Raji (cell line): ENCODE measurements around the gene TNNC1.

Experiments
- POLR2A ChIP-seq: IDR thresholded peaks from 2 replicates; pipeline ENCODE4 v1.6.1; 2011; ENCODE audit warnings: low read depth, low read length, control low read depth; ENCODE audit not compliant: insufficient read depth

TNNC1 gene

GRCh38 chr3:52415800-52416199 lies 38.0 kb downstream of the TNNC1 start:
- no peak for TF ChIP-seq POLR2A

GRCh38 chr3:52408466-52408865 lies 45.4 kb downstream of the TNNC1 start:
- TF ChIP-seq POLR2A, result no peak

GRCh38 chr3:52407779-52408178 lies 46.1 kb downstream of the TNNC1 start:
- no peak for TF ChIP-seq POLR2A

DNA sequence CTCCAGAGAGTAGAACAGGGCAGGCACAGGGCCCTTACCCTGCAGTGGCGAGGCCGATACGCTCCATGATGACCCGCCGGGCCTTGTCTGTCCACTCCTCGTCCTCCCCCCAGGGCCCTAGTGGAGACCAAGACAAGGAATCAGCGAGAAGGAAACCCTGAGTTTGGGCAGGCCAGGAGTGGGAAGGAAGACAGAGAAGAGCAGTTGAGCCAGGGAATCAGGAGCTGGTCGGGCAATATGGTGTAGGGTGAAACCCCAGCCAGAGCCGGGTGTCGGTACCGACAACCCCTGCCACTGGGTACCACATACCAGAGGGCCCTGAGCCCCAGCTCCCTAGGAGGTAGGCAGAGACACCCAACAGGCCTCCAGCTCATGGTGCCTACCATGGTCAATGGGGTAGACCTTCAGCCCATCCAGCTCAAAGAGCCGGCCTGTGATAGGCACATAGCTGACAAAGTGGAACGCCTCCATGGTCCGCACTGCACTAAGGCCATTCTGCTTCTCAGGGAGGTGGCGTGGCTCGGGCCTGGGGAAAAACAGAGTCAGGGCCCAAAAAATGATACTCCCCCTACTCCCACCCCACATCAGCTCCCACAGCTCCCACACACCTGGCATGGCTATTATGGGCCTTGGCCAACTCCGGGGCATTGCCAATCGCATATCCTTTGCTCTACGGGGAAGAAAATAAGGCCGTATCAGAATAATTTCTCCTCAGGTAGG lies 46.9 kb downstream of the TNNC1 start:
- no peak for TF ChIP-seq POLR2A

DNA sequence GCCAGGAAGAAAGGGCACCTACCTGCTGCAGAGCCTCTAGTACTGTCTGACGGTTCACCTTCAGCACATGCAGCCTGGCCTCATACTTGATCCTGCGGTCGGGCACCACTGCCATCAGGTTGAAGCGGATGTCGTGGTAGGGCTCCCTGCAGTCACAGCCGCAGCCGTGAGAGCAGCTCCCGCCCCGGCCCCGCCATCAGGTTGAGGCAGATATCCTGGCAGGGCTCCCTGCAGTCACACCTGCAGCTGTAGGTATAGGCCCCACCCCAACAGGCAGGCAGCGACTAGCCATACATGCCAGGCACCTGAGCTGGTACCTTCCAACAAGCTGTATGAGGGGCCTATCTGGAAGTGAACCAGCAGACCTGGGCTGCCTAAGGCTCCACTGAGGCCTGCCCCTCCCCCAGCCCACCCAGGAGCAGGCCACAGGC lies 47.6 kb downstream of the TNNC1 start:
- TF ChIP-seq POLR2A, result no peak

GRCh38 chr3:52405601-52406110 lies 48.2 kb downstream of the TNNC1 start:
- TF ChIP-seq POLR2A, result no peak

DNA sequence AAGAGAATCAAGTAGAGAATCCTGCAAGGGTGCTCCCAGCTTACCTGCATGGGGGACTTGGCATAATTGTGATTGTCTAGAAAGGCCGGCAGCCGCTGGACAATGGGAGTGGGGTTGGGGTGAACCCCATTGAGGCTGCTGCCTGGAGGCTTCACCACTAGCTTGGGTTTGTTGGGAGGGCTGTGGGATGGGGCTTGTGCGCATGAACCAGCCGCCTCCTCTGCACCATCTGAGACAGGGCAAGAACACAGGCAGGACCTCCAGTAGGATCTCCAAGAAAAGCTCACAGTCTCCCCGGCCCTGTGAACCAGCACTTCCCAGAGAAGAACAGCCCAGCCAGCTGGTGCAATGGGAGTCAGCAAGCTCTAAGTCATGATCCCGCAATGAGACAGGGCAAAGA lies 48.8 kb downstream of the TNNC1 start:
- no peak for TF ChIP-seq POLR2A

- no peak for TF ChIP-seq POLR2A
Observed at GRCh38 chr3:52404391-52404790, 49.5 kb downstream of the TNNC1 start.

DNA sequence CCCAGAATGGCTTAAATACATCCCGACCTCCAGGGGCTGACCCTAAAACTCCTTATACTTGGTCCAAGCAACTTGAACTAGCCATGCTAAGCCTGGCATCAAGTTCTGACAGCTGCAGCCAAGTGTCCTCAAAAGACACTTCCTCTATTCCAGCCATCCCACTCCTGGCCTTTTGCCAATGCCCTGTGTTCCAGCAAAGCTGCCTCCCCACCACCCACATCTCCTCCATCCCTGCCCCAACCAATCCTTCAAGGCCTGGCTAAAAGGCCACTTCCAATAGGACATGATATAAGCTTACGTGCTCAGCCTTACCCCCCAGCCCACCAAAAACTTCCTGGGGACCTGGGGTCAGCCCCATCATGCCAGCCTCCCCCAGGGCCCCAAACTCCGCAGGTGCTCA lies 49.9 kb downstream of the TNNC1 start:
- TF ChIP-seq POLR2A, result no peak

DNA sequence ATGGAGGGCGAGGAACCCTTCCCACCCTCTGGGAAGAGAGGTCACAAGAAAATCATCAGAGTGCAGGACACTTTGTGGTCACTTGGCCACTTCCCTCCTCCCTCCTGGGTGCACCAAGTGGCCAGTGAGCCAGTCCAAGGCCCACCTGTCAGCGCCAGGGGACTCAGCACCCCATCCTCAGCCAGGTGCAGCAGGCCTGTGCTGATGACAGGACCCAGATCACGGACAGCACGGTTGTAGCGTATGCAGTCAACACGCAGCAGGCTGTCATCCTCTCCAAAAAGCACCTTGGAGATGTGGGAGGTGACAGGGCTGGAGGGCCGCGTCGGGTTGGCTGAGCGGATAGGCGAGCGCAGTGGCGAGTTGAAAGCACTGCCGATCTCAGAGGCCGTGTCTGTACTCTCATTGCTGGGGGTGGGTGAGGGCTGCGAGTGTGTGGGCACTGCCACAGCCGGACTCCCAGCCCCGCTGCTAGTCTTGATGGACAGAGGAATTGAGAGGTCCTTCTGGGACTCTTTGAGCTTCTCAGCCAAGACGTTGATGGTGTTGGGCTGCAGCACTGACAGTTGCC lies 50.5 kb downstream of the TNNC1 start:
- no peak for TF ChIP-seq POLR2A

DNA sequence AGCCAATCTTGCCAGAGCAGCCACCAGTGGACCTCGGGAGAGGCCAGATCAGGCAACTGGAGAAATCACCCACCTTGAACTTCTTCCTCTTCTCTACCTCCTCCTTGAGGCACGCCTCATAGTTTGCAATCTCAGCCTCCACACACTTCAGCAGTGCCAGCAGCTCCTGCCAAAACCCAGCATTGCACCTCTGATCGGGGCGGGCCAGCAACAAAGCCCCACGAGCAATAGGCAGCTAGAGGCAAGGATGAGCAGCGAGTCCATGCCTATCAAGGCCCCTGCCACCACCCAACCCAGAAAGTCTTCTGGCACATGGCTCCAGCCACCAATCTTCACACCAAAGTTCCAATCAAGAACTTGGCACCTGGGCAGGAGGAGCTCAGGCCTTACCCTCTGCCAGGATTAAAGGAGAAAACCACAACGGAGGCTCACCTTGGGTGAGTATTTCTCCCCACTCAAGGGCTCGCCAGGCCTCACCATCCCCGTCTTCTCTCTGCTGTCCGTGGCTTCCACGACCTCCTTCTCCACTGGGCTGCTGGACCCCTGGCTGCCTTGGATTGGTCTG lies 51.1 kb downstream of the TNNC1 start:
- TF ChIP-seq POLR2A, result no peak

DNA sequence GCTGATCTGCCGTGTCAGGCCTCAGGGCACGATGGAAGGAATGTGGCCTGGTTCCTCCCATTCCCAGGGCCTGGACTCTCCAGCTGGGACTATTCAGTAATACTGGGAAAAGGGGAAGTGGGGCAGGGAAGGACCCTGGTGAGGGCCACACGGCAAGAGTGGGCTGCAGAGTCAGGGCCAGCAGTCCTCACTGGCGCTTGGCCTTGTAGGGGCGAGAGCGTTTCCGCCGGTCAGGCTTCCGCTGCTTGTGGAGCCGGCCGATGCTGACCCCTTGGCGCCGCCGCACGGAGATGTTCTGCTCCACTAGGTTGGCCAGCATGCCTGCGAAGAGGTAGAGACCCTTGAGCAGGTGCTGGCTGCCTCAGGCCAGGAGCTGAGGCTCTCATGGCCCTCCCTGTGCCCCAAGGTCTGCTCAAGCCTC lies 51.7 kb downstream of the TNNC1 start:
- TF ChIP-seq POLR2A, result no peak

DNA sequence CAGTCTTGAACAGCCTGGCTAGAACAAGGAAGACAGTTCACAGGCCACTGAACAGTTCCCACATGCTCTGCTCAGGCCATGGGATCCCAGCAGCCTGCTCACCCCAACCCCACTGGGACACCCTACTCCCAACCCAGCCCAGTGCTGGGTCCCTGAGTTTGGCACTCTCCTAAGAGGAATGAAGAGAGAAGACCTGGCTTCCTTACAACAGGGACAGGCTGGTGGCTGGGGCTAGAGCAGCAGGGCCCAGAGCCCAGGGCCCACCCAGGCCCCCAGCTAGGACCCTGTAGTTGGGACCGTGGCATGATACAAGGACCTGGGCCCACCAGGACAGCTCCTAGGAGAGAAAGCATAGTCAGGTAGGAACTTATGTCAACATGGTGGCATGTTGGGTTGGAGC lies 52.3 kb downstream of the TNNC1 start:
- TF ChIP-seq POLR2A, result no peak
